Dedifferentiated amniotic fluid mesenchymal stem cell (primary cell): ENCODE results near the gene LSR.
"Not testable (repeated sequence)": the region's sequence is repeated elsewhere in the genome, so short reads cannot be mapped to it uniquely, and the experiment has no call there.

ENCODE experiments used
- DNase-seq: peaks from one replicate; pipeline ENCODE4 v3.0.0-alpha.2; 2016; ENCODE audit errors: extremely low spot score

The LSR gene

DNA sequence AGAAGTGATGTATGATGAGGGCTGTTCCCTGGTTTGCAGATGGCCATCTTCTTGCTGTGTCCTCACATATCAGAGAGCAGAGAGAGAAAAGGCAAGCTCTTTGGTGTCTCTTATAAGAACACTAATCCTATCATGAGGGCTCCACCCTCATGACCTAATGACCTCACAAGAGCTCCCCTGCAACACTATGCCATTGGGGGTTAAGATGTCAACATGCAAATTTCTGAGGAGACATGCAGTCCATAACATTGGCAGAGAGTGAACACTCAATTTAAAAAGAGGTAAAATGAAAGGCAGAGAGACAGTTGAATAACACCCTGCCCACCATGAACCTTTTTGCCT, 31.2 kb upstream of the LSR start:
- no peak for DNase-seq

GRCh38 chr19:35219008-35219407, 29.8 kb upstream of the LSR start:
- DNase-seq, result no peak

DNA sequence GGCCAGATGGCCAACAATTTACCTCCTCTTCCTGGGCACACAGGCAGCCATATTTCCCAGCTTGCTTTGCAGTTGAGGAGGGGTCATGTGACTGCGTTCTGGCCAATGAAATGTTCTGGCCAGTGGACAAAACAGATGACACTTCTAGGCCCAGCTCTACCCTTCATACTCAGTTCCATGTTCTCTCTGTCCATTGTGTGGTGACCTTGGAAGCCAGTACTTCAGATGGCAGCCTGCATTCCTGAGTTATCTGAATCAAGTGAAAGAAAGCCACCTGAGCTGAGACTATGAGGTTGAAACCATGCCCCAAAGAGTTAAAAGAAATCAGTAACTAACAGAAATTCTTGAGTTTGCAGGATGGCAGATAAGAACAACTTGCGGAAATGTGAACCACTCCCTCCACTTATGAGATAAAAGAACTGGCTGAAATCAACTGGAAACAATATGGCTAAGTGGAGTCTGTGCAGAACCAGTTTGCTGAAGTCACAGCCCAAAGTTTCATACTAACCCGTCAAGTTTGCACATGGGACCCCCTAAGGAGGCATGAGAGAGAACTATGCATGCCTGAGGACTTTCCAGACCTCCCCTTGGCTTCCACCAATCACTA, 28.4 kb upstream of the LSR start:
- DNase-seq, result no peak

- DNase-seq, result not testable (repeated sequence)
These were observed 27.7 kb upstream of the LSR start for GRCh38 chr19:35220973-35221590.

GRCh38 chr19:35222373-35223015, 26.3 kb upstream of the LSR start:
- no peak for DNase-seq

- no peak for DNase-seq
These were observed 25.6 kb upstream of the LSR start for GRCh38 chr19:35223084-35223790.

GRCh38 chr19:35223862-35224505, 24.8 kb upstream of the LSR start:
- DNase-seq, result no peak

DNA sequence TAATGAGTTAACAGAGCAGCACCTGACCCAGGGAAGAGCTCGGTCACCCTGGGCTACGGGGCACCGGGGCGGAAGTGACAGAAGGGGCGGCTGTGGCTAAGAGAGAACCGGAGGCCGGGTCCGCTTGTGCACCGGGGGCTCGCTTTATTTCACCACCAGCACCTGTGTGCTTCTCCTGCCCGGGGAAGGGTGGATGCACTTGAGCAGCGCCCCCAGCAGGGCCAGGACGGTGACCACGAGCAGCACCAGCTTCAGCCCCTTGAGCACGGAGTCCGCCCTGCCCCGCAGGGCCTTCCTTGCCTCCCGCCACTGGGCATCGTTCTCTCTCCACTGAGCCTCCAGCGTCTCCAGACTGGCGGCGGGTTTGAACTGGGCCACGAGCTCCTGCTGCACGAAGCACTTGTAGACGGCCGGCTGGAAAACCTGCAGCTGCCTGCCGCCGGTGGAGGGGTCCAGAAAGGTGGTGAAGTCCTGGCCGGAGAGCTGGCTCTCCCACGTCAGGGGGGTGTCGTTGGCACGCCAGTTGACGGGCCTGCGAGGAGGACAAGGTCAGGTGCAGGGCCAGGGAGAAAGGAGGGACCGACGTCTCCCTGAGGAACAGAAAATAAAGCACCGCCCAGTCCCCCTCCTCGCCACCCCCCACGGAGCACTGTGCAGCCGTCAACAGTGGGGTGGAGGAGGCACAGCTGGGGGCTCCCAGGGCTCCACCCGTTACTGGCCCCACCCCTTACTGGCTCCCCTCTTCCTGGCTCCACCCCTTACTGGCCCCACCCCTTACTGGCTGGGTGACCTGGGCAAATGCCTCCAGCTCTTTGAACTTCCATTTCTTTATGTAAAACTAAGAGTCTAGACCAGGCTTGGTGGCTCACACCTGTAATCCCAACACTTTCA, 23.9 kb upstream of the LSR start:
- no peak for DNase-seq

GRCh38 chr19:35225951-35226350, 22.9 kb upstream of the LSR start:
- DNase-seq, result no peak

GRCh38 chr19:35226748-35227147, 22.1 kb upstream of the LSR start:
- no peak for DNase-seq

GRCh38 chr19:35228177-35228930, 20.4 kb upstream of the LSR start, which contains the start of gene FAM187B:
TSS of gene FAM187B (minus strand) at chr19:35228739. CDS start at chr19:35228680, 59 bp downstream.
- DNase-seq, result no peak

DNA sequence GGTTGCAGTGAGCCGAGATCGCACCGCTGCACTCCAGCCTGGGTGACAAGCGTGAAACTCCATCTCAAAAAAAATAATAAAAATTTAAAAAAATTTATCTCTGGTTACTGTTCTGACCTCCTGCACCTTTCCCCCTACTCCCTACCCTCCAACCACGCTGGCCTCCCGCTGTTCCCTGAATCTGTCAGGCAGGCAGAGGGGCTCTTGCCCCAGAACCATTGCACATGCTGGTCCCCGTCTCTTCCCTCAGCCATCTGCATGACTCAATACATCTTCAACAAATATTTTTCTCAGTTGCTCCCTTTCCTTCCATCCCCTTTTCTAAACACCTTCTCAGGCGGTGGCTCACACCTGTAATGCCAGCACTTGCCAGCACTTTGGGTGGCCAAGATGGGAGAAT, 19.2 kb upstream of the LSR start:
- DNase-seq, result no peak

DNA sequence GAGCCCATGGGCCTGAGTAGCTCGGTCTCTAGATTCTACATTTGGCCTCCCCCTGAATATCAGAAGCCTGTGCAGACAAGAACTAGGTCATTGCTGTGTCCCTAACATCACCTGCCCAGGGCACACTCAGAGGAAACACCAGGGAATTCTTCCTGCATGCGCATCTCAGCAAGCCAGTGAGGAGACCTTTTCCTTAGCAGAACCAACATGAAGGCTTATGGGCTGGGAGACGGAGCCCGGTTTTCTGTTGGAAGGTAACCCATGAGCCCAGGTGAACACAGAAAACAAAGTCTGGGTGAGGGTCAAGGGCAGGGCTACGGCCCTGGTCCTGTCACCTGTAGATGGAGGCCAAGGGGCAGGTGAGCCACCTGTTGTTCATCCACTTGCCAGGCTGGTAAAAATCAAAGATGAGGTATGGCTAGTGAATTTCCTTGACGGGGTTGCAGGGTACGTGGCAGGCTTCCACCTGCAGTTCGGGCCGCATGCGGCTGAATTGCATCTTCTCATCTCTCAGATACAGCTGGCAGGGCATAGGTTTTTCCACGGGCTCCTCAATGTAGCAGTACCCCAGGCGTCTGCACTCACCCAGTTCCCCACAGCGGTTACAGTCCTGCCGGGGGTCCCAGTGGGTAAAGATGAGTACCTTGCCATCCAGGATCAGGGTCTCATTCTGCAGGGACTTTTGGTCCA, 16.7 kb upstream of the LSR start:
- DNase-seq, result no peak

GRCh38 chr19:35232912-35233311, 15.9 kb upstream of the LSR start:
- no peak for DNase-seq

- DNase-seq, result no peak
These were observed 12.0 kb upstream of the LSR start for GRCh38 chr19:35236638-35237400.

DNA sequence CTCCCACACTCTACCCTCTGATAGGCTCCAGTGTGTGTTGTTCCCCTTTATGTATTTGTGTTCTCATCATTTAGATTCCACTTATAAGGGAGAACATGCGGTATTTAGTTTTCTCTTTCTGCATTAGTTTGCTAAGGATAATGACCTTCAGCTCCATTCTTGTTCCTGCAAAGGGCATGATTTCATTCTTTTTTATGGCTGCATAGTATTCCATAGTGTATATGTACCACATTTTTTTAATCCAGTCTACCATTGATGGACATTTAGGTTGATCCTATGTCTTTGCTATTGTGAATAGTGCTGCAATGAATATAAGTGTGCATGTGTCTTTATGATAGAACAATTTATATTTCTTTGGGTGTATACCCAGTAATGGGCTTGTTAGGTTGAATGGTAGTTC, 9.2 kb upstream of the LSR start:
- not testable (repeated sequence) for DNase-seq

GRCh38 chr19:35240327-35240726, 8.5 kb upstream of the LSR start:
- DNase-seq, result no peak

GRCh38 chr19:35241417-35241816, 7.4 kb upstream of the LSR start:
- DNase-seq, result no peak

DNA sequence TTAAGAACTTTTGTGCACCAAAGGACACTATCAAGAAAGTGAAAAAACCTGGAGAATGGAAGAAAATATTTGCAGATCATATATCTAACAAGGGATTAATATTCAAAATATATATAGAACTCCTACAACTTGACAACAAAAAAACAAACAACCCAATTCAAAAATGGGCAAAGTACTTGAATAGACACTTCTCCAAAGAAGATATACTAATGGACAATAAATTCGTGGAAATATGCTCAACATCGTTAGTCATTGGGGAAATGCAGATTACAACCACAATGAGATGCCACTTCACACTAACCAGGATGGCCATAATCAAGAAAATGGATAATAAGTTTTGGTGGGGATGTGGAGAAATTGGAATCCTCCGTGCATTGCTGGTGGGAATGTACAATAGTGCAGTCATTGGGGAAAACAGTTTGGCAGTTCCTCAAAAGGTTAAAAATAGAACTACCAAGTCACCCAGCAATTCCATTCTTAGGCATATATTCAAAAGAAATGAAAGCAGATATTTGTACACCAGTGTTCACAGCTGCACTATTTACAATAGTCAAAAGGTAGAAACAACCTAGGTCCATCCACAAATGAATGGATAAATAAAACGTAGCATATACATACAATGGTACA, 2.2 kb upstream of the LSR start:
- DNase-seq, result no peak
